ENCODE results near the gene ZBTB46.

ZBTB46 gene

GRCh38 chr20:63836458-63837344 lies 5.6 kb upstream of the ZBTB46 start:
- TF ChIP-seq CTCF (IDR thresholded peaks at IDR 0.05; ENCODE audit: insufficient read depth, low read length, poor library complexity, severe bottlenecking) (no peak), EZH2phosphoT487 (conservative IDR thresholded peaks at IDR 0.05; ENCODE audit: low read length) (no peak)
- Histone ChIP-seq H2AFZ (ENCODE audit: low read depth, low read length, severe bottlenecking) (no peak overlapping the region), H3K4me3 (ENCODE audit: insufficient read depth, low read length, poor library complexity, severe bottlenecking) (no peak overlapping the region)

GRCh38 chr20:63835021-63835858 lies 4.2 kb upstream of the ZBTB46 start:
- no peaks in the 10 kb centered on the region for H3K36me3 ChIP-seq (ENCODE audit: low read length)
- H3K27me3 ChIP-seq (ENCODE audit: low read length): no peaks in the 10 kb centered on the region
- no peak overlapping the region for H3K4me3 ChIP-seq (ENCODE audit: insufficient read depth, low read length, poor library complexity, severe bottlenecking)
- no peaks in the 10 kb centered on the region for H3K9me3 ChIP-seq (ENCODE audit: insufficient read depth, low read length)
- H3K9ac ChIP-seq (ENCODE audit: low read length): no peak overlapping the region
- H3K27ac ChIP-seq (ENCODE audit: low read depth, low read length): no peak overlapping the region
- no peaks in the 10 kb centered on the region for H3F3A ChIP-seq (ENCODE audit: insufficient read depth)
- no peaks in the 10 kb centered on the region for H3K9me2 ChIP-seq (replicated peaks; ENCODE audit: insufficient read depth, low read length)
- H2AFZ ChIP-seq (ENCODE audit: low read depth, low read length, severe bottlenecking): no peak overlapping the region
- no peaks in the 10 kb centered on the region for H4K20me1 ChIP-seq (ENCODE audit: low read depth, low read length)
- TF ChIP-seq EZH2phosphoT487 (conservative IDR thresholded peaks at IDR 0.05; ENCODE audit: low read length) (no peak), CTCF (IDR thresholded peaks at IDR 0.05; ENCODE audit: insufficient read depth, low read length, poor library complexity, severe bottlenecking) (no peak)
- no peaks in the 10 kb centered on the region for H3K79me2 ChIP-seq (ENCODE audit: insufficient read depth, low read length)
- H3K4me2 ChIP-seq (ENCODE audit: low read depth, low read length, poor library complexity, severe bottlenecking): no peak overlapping the region

More at GRCh38 chr20:63836458-63837344, 5.6 kb upstream of the ZBTB46 start:
- no peaks in the 10 kb centered on the region for H3F3A ChIP-seq (ENCODE audit: insufficient read depth)
- H3K9me2 ChIP-seq (replicated peaks; ENCODE audit: insufficient read depth, low read length): no peaks in the 10 kb centered on the region
- no peaks in the 10 kb centered on the region for H3K9me3 ChIP-seq (ENCODE audit: insufficient read depth, low read length)
- H3K27ac ChIP-seq (ENCODE audit: low read depth, low read length): no peak overlapping the region
- H3K27me3 ChIP-seq (ENCODE audit: low read length): no peaks in the 10 kb centered on the region
- H3K9ac ChIP-seq (ENCODE audit: low read length): no peak overlapping the region
- no peaks in the 10 kb centered on the region for H3K79me2 ChIP-seq (ENCODE audit: insufficient read depth, low read length)
- no peaks in the 10 kb centered on the region for H3K36me3 ChIP-seq (ENCODE audit: low read length)
- H3K4me2 ChIP-seq (ENCODE audit: low read depth, low read length, poor library complexity, severe bottlenecking): no peak overlapping the region
- H4K20me1 ChIP-seq (ENCODE audit: low read depth, low read length): no peaks in the 10 kb centered on the region

- Histone ChIP-seq H3K9me3 (ENCODE audit: insufficient read depth, low read length) (no peaks in the 10 kb centered on the region), H3K9ac (ENCODE audit: low read length) (no peak overlapping the region), H3F3A (ENCODE audit: insufficient read depth) (no peaks in the 10 kb centered on the region), H4K20me1 (ENCODE audit: low read depth, low read length) (no peaks in the 10 kb centered on the region), H2AFZ (ENCODE audit: low read depth, low read length, severe bottlenecking) (no peak overlapping the region), H3K4me2 (ENCODE audit: low read depth, low read length, poor library complexity, severe bottlenecking) (no peak overlapping the region), H3K27me3 (ENCODE audit: low read length) (no peaks in the 10 kb centered on the region), H3K4me3 (ENCODE audit: insufficient read depth, low read length, poor library complexity, severe bottlenecking) (no peak overlapping the region), H3K79me2 (ENCODE audit: insufficient read depth, low read length) (no peaks in the 10 kb centered on the region), H3K27ac (ENCODE audit: low read depth, low read length) (no peak overlapping the region), H3K9me2 (replicated peaks; ENCODE audit: insufficient read depth, low read length) (no peaks in the 10 kb centered on the region), H3K36me3 (ENCODE audit: low read length) (no peaks in the 10 kb centered on the region)
- TF ChIP-seq EZH2phosphoT487 (conservative IDR thresholded peaks at IDR 0.05; ENCODE audit: low read length) (no peak), CTCF (IDR thresholded peaks at IDR 0.05; ENCODE audit: insufficient read depth, low read length, poor library complexity, severe bottlenecking) (no peak)
Observed at GRCh38 chr20:63834491-63834880, 3.4 kb upstream of the ZBTB46 start.

Measured in SU-DHL-6 (cell line).